ENCODE measurements around the gene CFAP91.

GRCh38 chr3:119743921-119744320 lies 41.1 kb downstream of the CFAP91 start:
- no peak for TF ChIP-seq CTCF (conservative IDR thresholded peaks at IDR 0.05; ENCODE audit: low read length)
- TF ChIP-seq EZH2phosphoT487 (IDR thresholded peaks at IDR 0.05; ENCODE audit: borderline replicate concordance, low read depth, low read length): no peak

All from OCI-LY7 (cell line).